ENCODE measurements around the gene SPANXN4.

The SPANXN4 gene

DNA sequence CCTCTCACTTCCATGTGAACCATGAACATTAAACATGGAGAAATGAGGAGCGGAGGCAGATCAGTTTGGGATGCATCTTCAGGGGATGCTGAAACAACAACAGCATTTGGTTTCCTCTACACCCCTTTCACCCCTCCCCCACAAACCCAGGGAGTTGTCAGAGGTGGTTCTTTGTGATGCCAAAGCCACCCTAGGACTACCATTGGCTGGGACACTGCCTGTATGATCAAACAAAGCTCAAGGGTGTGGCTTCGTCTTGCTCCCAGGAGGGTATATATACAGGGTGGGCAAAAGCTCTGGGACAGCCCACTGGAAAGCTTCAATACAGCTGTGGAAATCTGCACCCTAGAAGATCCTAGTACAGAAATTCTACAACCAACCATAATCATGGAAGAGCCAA lies at the start of gene SPANXN4:
Gene SPANXN4, plus strand, starts transcription at position 301 of the 400 bp plus-strand sequence. Its CDS starts 87 bp downstream, at position 388.
- no peak for DNase-seq (ENCODE audit: low read depth in 2 of 2, low spot score in 1 of 2)

GRCh38 chrX:142977128-142977914 lies 48.4 kb upstream of the SPANXN4 start:
- DNase-seq (ENCODE audit: low read depth in 2 of 2, low spot score in 1 of 2), result no peak

- no peak for DNase-seq (ENCODE audit: low read depth in 2 of 2, low spot score in 1 of 2)
Measured at GRCh38 chrX:142978130-142978684, 47.5 kb upstream of the SPANXN4 start.

DNA sequence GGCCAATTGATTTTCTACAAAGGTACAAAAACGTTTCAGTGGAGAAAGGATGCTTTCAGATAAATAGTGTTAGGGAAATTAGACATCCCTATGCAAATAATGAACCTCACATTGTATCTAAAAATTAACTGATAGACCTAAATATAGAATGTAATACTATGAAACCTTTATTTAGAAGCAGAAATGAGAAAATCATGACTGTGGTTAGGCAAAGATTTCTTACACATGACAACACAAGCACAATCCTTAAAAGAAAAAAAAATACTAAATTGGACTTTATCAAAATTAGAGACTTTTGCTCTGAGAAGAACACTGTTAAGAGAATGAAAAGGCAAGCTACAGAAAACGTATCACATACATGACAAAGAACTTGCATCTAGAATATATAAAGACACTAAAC lies 43.0 kb upstream of the SPANXN4 start:
- DNase-seq (ENCODE audit: low read depth in 2 of 2, low spot score in 1 of 2), result no peak

DNA sequence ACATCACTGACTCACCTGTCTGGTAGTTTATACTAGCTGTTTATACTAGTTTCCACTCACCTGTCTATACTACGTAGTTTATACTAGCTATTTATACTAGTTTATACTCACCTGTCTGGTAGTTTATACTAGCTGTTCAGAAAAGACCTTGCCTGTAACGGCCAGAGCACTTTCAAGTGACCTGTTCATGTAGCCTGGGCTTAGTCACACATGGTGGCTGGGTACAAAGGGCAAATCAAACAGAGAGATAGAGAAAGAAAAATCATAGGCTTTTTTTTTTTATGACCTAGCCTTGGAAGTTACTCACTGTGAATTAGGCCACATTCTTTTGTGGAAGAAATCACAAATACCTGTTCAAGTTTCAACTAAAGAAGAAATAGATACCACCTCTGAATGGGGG lies 30.7 kb upstream of the SPANXN4 start:
- no peak for DNase-seq (ENCODE audit: low read depth in 2 of 2, low spot score in 1 of 2)

GRCh38 chrX:142998447-142999198 lies 27.1 kb upstream of the SPANXN4 start:
- DNase-seq (ENCODE audit: low read depth in 2 of 2, low spot score in 1 of 2), result no peak

DNA sequence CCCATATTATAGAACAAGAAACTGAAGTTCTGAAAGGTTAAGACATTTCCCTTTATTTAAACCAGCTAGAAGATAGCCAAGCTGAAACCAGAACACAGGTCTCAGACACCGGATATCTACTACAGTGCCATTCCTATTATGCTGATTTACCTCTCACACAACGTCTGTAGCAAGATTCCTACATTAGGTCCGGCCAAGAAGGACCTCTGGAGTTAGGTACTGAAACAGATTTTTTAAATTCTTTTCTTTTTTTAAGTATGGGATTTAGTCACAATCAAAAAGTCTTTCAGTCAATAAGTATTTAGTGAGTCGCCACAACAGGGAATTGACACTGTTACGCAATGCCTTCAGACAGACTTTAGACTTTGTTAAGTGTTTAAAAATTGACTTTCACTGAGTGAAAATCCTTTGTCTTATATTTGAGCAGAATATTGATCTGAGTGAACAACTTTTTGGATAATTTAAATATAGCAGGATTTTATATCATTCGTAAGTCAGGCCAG lies 26.5 kb upstream of the SPANXN4 start:
- no peak for DNase-seq (ENCODE audit: low read depth in 2 of 2, low spot score in 1 of 2)

DNA sequence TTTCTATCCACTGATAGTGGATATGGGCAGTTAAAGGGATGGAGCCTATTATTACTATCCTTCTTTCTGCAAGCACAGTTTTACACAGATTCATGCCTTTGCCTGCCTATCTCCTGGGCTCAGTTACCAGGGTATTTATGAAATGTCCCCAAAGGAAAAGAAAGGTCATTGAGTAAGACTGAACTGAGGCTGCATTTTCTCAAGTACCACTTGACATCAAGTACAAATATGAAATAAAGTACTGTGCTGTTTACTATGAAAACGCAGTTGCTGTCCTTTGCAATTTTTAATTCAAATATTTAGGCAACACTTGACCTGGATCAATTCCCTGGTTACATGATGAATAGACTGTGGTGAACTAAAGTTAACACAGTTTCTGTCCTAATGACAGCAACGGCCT lies 23.5 kb upstream of the SPANXN4 start:
- DNase-seq (ENCODE audit: low read depth in 2 of 2, low spot score in 1 of 2), result no peak

DNA sequence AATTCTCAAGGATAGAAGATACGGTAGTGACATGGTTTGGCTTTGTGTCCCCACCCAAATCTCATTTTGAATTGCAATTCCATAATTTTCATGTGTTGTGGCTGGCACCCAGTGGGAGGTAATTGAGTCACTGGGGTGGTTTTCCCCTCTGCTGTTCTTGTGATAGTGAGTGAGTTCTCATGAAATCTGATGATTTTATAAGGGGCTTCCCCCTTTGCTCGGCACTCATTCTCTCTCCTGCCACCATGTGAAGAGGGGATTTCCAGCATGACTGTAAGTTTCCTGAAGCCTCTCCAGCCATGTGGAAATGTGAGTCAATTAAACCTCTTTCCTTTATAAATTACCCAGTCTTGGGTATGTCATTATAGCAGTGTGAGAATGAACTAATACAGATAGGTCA lies 8.5 kb upstream of the SPANXN4 start:
- DNase-seq (ENCODE audit: low read depth in 2 of 2, low spot score in 1 of 2), result no peak

- no peak for DNase-seq (ENCODE audit: low read depth in 2 of 2, low spot score in 1 of 2)
Measured at GRCh38 chrX:143027275-143027674, 1.5 kb downstream of the SPANXN4 start.

DNA sequence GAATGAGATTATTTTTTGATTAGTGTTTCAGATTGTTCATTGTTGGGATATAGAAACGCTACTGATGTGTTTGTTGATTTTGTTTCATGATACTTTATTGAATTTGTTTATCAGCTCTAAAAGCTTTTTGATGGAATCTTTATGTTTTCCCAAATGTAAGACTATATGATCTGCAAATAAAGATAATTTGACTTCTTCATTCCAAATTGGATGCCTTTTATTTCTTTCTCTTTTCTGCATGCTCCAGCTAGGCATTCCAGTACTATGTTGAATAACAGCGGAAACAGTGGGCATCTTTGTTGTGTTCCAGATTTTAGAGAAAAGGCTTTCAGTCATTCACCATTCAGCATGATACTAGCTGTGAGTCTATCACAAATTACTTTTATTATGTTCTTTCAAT lies 21.8 kb downstream of the SPANXN4 start:
- DNase-seq (ENCODE audit: low read depth in 2 of 2, low spot score in 1 of 2), result no peak

GRCh38 chrX:143058120-143058519 lies 32.4 kb downstream of the SPANXN4 start:
- no peak for DNase-seq (ENCODE audit: low read depth in 2 of 2, low spot score in 1 of 2)

DNA sequence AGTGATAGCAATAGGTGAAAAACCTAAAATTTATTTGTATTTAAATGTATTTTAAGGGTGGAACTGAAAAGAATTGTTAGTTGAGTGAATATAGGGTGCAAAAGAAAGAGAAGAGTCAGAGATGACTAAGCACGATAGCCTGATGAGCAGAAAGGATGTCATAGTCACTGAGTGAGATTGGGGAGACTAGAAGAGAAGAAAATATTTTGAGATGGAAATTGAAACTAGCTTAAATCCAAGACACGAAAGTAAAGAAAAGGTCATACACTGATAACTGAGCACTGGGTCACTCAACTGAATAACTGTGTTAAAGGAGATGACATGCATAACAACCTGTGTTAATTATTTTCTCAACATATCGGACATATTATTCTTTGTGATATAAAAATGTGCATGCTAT lies 55.5 kb downstream of the SPANXN4 start:
- DNase-seq (ENCODE audit: low read depth in 2 of 2, low spot score in 1 of 2), result no peak

DNA sequence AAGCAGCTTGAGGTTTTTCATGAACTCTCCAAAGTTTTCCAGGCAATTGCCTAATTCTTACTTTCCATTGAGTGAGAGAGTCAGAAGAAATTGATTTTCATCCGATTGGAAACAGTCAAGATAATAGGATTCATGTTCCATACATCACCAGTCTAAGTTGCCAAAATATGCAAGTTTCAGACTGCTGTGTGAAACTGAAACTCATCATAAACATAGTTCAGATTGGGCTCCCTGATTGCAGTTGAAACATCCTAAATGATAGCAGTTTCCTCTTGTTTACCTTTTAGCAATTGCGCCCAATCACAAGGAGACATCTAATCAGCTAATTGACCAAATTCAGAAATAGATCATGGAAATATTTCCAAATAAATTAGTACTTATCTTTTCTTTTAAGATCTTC lies 56.8 kb downstream of the SPANXN4 start:
- DNase-seq (ENCODE audit: low read depth in 2 of 2, low spot score in 1 of 2), result no peak
